ENCODE measurements around the gene CHST9.

GRCh38 chr18:27206411-27206810 lies 21.3 kb upstream of the CHST9 start:
- TF ChIP-seq CTCF (IDR thresholded peaks at IDR 0.05) (no peak), POLR2AphosphoS5 (IDR thresholded peaks at IDR 0.05) (no peak), POLR2A (IDR thresholded peaks at IDR 0.05) (no peak), EP300 (IDR thresholded peaks at IDR 0.05; ENCODE audit: low read depth) (no peak)

All from transverse colon (tissue), 4 donors.